VCaP (cell line): ENCODE measurements around the gene TUT1.

Source experiments
- H3K27ac ChIP-seq: fragments of 450-650 bp; 2 replicates; pipeline ENCODE4 v1.5.1; 2017
- TF ChIP-seq, protein P1 (sequence below): fragments of 450-650 bp; conservative IDR thresholded peaks from 2 replicates; pipeline ENCODE4 v1.5.1; 2017; ENCODE audit warnings: mild to moderate bottlenecking, moderate library complexity

Gene TUT1

DNA sequence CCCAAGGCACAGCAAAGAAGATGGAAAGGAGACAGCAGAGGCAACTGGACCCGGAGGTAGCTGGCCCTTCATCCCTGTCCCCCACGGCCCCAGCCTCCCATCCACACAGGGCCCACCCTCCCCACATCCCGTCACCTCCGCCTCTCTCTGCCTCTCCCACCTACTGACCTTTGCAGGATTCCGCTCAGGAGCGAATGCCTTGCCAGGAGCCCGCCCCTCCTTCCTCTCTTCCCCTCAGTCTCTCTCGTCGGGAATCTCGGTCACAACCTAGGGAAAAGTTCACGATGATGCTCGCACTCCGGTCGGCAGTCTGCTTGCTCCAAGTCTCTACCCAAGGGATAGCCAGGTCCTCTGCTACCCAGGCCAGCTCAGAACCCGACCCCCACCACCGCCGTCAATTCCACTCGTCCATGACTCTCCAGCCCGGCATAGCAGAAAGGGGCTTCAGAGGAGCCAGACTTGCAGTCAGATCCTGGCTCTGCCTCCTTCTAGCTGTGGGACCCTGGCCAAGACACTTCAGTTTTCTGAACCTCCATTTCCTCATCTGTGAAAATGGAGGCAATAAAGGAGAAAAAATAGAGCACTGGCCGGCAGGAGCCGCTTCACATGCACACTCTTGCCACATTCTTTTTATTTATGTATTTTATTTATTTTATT, 54.9 kb downstream of the TUT1 start:
- no peak overlapping the region for H3K27ac ChIP-seq
- TF ChIP-seq, protein P1, sequence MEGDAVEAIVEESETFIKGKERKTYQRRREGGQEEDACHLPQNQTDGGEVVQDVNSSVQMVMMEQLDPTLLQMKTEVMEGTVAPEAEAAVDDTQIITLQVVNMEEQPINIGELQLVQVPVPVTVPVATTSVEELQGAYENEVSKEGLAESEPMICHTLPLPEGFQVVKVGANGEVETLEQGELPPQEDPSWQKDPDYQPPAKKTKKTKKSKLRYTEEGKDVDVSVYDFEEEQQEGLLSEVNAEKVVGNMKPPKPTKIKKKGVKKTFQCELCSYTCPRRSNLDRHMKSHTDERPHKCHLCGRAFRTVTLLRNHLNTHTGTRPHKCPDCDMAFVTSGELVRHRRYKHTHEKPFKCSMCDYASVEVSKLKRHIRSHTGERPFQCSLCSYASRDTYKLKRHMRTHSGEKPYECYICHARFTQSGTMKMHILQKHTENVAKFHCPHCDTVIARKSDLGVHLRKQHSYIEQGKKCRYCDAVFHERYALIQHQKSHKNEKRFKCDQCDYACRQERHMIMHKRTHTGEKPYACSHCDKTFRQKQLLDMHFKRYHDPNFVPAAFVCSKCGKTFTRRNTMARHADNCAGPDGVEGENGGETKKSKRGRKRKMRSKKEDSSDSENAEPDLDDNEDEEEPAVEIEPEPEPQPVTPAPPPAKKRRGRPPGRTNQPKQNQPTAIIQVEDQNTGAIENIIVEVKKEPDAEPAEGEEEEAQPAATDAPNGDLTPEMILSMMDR = no peak

DNA sequence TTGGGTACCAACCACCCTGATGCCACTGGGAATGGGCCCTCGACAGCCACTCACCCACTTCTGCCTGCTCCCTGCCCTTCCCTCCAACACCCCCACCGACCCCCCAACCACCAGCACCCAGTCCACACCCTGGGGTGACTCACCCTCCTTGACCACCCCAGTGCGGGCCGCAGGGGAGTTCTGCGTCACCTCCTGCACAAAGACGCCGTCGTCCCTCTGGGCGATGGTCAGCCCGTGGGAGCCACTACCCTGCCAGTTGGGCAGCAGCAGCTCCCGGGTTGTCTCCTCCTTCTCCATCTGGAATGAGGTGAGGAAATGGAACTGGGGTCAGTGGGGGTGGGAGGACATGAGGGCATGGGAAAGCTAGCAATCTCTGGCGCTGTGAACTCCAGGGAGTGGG, 55.5 kb downstream of the TUT1 start:
- no peak overlapping the region for H3K27ac ChIP-seq
- TF ChIP-seq, protein P1 = no peak

DNA sequence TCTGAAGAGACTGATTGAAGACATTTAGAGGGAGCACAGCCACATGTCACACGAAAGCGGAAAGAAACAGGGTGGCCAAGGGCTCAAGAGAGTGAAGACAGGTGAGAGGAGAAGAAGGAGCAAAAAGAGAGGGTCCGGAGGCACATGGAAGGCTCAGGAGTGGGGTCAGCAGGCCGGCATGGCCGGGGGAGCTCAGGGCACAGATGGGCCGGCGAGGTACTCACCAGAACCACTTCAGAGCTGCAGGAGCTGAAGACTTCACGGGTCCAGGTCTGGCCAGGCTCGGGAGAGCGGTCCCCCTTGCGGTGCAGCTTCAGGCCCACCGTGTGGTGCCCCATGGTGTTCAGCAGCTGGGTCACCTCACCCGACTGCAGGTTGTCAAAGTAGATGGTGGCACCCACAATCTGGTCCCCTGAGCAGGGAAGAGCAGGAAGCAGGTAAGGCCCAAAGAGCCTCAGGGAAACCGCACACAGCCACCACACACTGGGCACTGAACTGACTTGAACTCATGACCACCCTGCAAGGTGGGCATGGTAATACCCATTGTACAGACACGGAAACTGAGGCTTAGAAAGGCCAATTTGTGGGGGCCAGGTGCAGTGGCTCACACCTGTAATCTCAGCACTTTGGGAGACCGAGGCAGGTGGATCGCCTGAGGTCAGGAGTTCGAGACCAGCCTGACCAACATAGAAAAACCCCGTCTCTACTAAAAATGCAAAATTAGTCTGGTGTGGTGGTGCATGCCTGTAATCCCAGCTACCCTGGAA, 56.4 kb downstream of the TUT1 start:
- H3K27ac ChIP-seq = no peak overlapping the region
- TF ChIP-seq, protein P1 = no peak

DNA sequence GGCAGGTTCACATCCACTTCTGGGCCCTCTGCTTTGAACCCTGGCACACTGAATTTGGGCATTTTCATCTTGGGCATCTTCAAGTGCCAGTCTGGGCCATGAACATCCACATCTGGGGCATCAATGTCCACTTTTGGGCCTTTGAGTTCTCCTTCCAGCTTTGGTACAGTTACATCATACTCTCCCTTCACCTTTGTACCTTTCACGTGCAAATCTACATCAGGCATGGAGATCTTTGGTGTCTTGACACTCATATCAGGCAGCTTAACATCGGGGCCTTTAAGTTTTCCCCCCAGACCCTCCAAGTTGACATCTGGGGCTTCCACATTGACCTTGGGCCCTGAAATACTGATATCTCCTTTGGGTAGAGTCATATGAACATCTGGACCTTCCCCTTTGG, 59.2 kb downstream of the TUT1 start:
- TF ChIP-seq, protein P1 = no peak
- H3K27ac ChIP-seq = no peak overlapping the region
